ENCODE results near the gene CSNK1A1L.

DNA sequence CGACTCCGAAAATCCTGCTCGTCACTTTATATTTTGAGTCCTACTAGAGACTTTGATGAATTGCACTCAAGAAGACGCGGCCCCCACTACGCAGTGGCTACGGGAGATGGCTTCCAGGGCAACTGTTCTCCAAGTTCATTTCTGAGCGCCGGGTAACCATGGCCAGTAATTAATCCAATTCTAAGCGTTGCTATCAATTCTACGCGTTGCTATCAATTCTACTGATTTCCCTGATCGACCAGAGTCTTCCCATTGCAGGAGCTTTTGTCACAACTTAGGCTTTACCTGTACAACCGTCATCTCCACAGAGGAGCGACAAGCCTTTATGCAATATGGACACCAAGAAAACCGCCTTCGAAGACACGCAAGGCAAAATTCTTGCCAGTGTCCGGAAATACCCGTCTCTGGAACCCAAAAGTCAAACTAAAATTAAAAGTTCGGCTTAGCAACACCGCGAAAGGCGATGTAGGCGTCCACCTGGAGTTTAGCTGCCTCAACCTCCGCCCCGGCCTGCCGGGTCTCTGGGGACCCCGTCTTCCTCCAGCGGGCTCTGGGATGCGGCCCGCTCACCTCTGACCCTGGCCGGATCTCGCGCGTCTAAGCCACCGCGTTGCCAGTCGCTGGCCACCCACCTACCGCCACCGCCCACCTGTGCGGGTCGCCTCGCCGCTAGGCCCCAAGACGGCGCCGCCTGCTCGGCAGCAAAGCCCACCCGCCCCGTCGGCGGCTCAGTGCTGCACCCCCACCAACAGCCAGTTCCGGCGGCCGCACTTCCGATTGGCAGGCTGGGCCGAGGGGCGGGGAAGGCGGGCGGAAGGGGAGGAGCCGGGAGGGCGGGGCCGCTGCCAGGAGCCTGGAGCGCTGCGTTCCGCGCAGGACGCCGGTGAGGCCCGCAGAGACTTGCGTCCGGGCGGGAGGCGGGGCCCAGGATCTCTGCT is 46.3 kb downstream of the CSNK1A1L start, which contains the start of gene SUPT20H:
- TF ChIP-seq POLR2AphosphoS5 (IDR thresholded peaks at IDR 0.05; ENCODE audit: low read length) (peak; percentile 81; the same call in 1 of the 2 replicates), RAD21 (IDR thresholded peaks at IDR 0.05; ENCODE audit: insufficient read depth, low read depth, low read length) (no peak), ZNF24 (IDR thresholded peaks at IDR 0.05) (no peak), CEBPB (IDR thresholded peaks at IDR 0.05; ENCODE audit: borderline replicate concordance in 1 of 2, low read depth in 2 of 2, low read length in 2 of 2) (no peak)
